ENCODE results near the gene IGFL2.
"Not testable (repeated sequence)": the region's sequence is repeated elsewhere in the genome, so short reads cannot be mapped to it uniquely, and the experiment has no call there.

The IGFL2 gene

DNA sequence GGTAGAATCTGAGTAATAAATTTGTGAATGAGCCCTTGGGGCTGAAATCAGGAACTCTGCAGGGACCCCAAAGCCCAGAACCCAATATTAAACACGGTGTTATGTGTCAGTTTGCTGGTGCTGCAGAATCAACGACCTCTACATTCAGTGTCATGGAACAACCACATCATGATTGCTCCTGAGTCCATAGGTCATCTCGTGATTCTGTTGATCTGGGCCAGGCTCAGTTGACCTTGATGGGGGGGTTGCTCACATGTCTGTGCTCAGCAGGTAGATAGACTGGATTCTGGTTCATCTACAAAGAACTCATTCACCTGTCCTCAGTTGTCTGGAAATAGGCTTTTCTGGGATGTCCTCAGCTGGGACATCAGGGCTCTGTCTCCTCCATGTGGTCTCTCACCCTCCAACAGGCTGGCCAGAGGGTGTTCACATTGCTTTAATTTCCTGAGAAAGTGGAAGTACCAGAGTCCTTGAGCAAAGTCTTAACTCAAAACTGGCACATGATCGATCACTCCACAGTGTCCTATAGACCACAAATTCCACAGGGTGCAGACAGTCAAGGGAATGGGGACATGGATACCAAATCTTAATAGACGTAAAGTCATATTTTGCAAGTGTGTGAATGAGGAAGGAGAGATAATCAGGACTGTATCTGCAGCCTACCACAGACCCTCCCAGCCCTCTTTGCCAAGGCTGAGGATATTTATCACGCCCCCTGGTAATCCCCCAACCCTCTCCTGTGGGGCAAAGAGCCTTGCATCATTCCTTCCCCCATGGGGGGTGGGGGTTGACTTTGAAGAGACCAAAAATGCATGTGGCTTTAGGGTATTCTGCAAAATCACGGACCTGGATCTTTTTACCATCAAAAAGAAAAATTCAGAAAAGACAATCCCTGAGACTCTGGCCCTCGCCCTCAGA lies 42.2 kb downstream of the IGFL2 start:
- no peak for DNase-seq
- H4K20me1 ChIP-seq (ENCODE audit: insufficient read depth, low read length): no peaks in the 10 kb centered on the region
- no peaks in the 10 kb centered on the region for H3K79me2 ChIP-seq (ENCODE audit: low read length)
- no peaks in the 10 kb centered on the region for H3K36me3 ChIP-seq (replicated peaks; ENCODE audit: insufficient read depth, low read length)
- no peak overlapping the region for H3K4me3 ChIP-seq (ENCODE audit: low read length)
- no peak for TF ChIP-seq CTCF (IDR thresholded peaks at IDR 0.05; ENCODE audit: low read length)
- no peaks in the 10 kb centered on the region for H3K9me2 ChIP-seq (replicated peaks; ENCODE audit: insufficient read depth, low read length)
- H3K9me3 ChIP-seq (replicated peaks; ENCODE audit: insufficient read depth, low read length): no peaks in the 10 kb centered on the region
- no peak overlapping the region for H3K4me2 ChIP-seq (ENCODE audit: low read depth, low read length)
- H3K9ac ChIP-seq (ENCODE audit: low read length): no peak overlapping the region
- no peaks in the 10 kb centered on the region for H3F3A ChIP-seq (ENCODE audit: insufficient read depth, low read length)
- H2AFZ ChIP-seq (ENCODE audit: low read length): no peak overlapping the region
- no peak overlapping the region for H3K27ac ChIP-seq (ENCODE audit: low read length)
- no peaks in the 10 kb centered on the region; the same call in 1 of the 2 replicates for H3K4me1 ChIP-seq (ENCODE audit: low read length)
- H3K27me3 ChIP-seq (replicated peaks; ENCODE audit: insufficient read depth, low read length): peaks cover 41% of the 10 kb centered on the region

DNA sequence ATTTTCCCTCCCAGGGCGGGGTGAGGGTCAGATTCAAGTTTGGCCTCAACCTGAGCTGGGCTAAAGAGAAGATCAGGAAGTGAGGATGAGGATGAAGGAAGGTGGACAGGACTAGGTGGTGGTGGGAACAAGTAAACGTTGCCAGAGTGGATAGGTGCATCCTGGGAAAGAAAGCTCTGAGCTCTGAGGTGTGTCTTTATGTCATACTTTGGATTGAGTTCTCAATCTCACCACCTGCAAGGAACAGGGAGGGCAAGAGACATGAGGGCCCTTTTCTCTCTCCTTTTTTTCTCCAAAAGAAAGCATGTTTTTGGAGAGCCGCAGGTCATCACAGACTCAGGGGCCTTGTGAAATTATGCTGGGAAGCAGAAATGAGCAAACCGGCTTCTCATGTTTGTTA lies 43.3 kb downstream of the IGFL2 start:
- DNase-seq: no peak
- Histone ChIP-seq H4K20me1 (ENCODE audit: insufficient read depth, low read length) (no peaks in the 10 kb centered on the region), H3K27ac (ENCODE audit: low read length) (no peak overlapping the region), H3F3A (ENCODE audit: insufficient read depth, low read length) (no peaks in the 10 kb centered on the region), H3K4me3 (ENCODE audit: low read length) (no peak overlapping the region), H3K4me1 (ENCODE audit: low read length) (no peaks in the 10 kb centered on the region), H3K79me2 (ENCODE audit: low read length) (no peaks in the 10 kb centered on the region), H3K27me3 (replicated peaks; ENCODE audit: insufficient read depth, low read length) (peaks cover 40% of the 10 kb centered on the region), H3K36me3 (replicated peaks; ENCODE audit: insufficient read depth, low read length) (no peaks in the 10 kb centered on the region), H3K9me2 (replicated peaks; ENCODE audit: insufficient read depth, low read length) (no peaks in the 10 kb centered on the region), H3K4me2 (ENCODE audit: low read depth, low read length) (no peak overlapping the region), H3K9ac (ENCODE audit: low read length) (no peak overlapping the region), H2AFZ (ENCODE audit: low read length) (no peak overlapping the region), H3K9me3 (replicated peaks; ENCODE audit: insufficient read depth, low read length) (no peaks in the 10 kb centered on the region)
- TF ChIP-seq EZH2phosphoT487 (IDR thresholded peaks at IDR 0.05; ENCODE audit: low read length): no peak
- no peak for TF ChIP-seq CTCF (IDR thresholded peaks at IDR 0.05; ENCODE audit: low read length)
- no peak for TF ChIP-seq EZH2 (optimal IDR thresholded peaks at IDR 0.05; ENCODE audit: low read depth, low read length)

DNA sequence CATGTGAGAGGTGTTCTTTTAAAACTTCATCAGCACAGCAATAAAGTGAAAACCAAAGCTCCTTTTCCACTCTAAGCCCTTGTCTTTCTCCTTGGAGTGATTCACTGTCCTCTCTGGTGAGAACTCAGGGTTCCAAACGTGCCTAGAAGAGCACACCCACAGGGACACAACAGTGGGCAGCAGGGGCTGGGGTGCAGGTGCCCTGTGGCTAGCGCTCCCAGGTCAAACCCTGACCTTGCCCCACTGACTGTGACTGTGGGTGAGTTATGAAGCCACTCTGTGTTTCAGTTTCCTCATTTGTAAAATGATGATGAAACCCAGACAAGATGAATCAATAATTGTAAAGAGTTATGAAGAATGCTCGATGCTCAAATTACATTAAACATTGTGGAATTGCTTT lies 43.9 kb downstream of the IGFL2 start:
- H4K20me1 ChIP-seq (ENCODE audit: insufficient read depth, low read length): no peaks in the 10 kb centered on the region
- H3K27me3 ChIP-seq (replicated peaks; ENCODE audit: insufficient read depth, low read length): peaks cover 38% of the 10 kb centered on the region
- no peaks in the 10 kb centered on the region for H3K4me1 ChIP-seq (ENCODE audit: low read length)
- DNase-seq: no peak
- no peak overlapping the region for H3K27ac ChIP-seq (ENCODE audit: low read length)
- H3K79me2 ChIP-seq (ENCODE audit: low read length): no peaks in the 10 kb centered on the region
- no peaks in the 10 kb centered on the region for H3K36me3 ChIP-seq (replicated peaks; ENCODE audit: insufficient read depth, low read length)
- H2AFZ ChIP-seq (ENCODE audit: low read length): no peak overlapping the region
- no peak overlapping the region for H3K4me2 ChIP-seq (ENCODE audit: low read depth, low read length)
- no peaks in the 10 kb centered on the region for H3F3A ChIP-seq (ENCODE audit: insufficient read depth, low read length)
- H3K9me2 ChIP-seq (replicated peaks; ENCODE audit: insufficient read depth, low read length): no peaks in the 10 kb centered on the region
- no peak overlapping the region for H3K9ac ChIP-seq (ENCODE audit: low read length)
- no peak for TF ChIP-seq EZH2 (optimal IDR thresholded peaks at IDR 0.05; ENCODE audit: low read depth, low read length)
- TF ChIP-seq EZH2phosphoT487 (IDR thresholded peaks at IDR 0.05; ENCODE audit: low read length): no peak
- TF ChIP-seq CTCF (IDR thresholded peaks at IDR 0.05; ENCODE audit: low read length): no peak
- H3K9me3 ChIP-seq (replicated peaks; ENCODE audit: insufficient read depth, low read length): no peaks in the 10 kb centered on the region
- no peak overlapping the region for H3K4me3 ChIP-seq (ENCODE audit: low read length)

DNA sequence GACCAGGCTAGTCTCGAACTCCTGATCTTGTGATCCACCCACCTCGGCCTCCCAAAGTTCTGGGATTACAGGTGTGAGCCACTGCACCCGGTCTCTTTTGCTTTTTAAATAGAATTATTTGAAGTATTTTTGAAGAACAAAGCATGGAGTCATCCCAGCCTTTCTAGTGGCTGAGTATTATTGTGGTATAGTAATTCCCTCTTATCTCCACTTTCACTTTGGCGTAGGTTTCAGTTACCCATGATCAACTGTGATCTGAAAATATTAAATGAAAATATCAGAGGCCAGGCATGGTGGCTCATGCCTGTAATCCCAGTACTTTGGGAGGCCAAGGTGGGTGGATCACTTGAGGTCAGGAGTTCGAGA lies 44.6 kb downstream of the IGFL2 start:
- H3K36me3 ChIP-seq (replicated peaks; ENCODE audit: insufficient read depth, low read length); H3K27ac ChIP-seq (ENCODE audit: low read length); H3K9me3 ChIP-seq (replicated peaks; ENCODE audit: insufficient read depth, low read length); H2AFZ ChIP-seq (ENCODE audit: low read length); H3K9me2 ChIP-seq (replicated peaks; ENCODE audit: insufficient read depth, low read length); H3K4me2 ChIP-seq (ENCODE audit: low read depth, low read length); H3K4me3 ChIP-seq (ENCODE audit: low read length); H3K9ac ChIP-seq (ENCODE audit: low read length); DNase-seq; H3K4me1 ChIP-seq (ENCODE audit: low read length); H3K79me2 ChIP-seq (ENCODE audit: low read length); H3F3A ChIP-seq (ENCODE audit: insufficient read depth, low read length); H4K20me1 ChIP-seq (ENCODE audit: insufficient read depth, low read length): not testable (repeated sequence)
- H3K27me3 ChIP-seq (replicated peaks; ENCODE audit: insufficient read depth, low read length): peaks cover 38% of the 10 kb centered on the region

Data from MM.1S (cell line).